H1 (cell line): ENCODE data around the gene HFM1. TPM values are rescaled to one million over a fixed set of nuclear protein-coding genes. Genes with fewer than 3 reads are reported as not detected.

Experiments
- ATF3 ChIP-seq: IDR thresholded peaks from 2 replicates; pipeline ENCODE4 v1.6.1; 2011; ENCODE audit warnings: low read depth, mild to moderate bottlenecking, low read length; ENCODE audit not compliant: insufficient read depth
- CHD2 ChIP-seq: IDR thresholded peaks from 2 replicates; pipeline ENCODE4 v1.6.1; 2012; ENCODE audit warnings: low read length, improper control_type of control experiment
- CHD7 ChIP-seq: fragments of 300-600 bp; sonication (generic); IDR thresholded peaks from 2 replicates; pipeline ENCODE4 v1.7.1; 2012; ENCODE audit warnings: low read length, moderate library complexity, mild to moderate bottlenecking, inconsistent platforms; ENCODE audit not compliant: insufficient replicate concordance
- CTBP2 ChIP-seq: IDR thresholded peaks from 2 replicates; pipeline ENCODE4 v1.7.0; 2011; ENCODE audit warnings: borderline replicate concordance, mild to moderate bottlenecking, moderate library complexity, mixed read lengths, low read length; ENCODE audit not compliant: insufficient read depth, insufficient read length
- EGR1 ChIP-seq: IDR thresholded peaks from 2 replicates; pipeline ENCODE4 v1.6.1; 2011; ENCODE audit warnings: low read depth, low read length, borderline replicate concordance
- GTF2F1 ChIP-seq: IDR thresholded peaks from 2 replicates; pipeline ENCODE4 v1.6.1; 2012; ENCODE audit warnings: low read depth, low read length, improper control_type of control experiment, borderline replicate concordance
- POU5F1 ChIP-seq: IDR thresholded peaks from 2 replicates; pipeline ENCODE4 v1.6.1; 2011; ENCODE audit warnings: low read depth, mild to moderate bottlenecking, low read length, moderate library complexity
- TEAD4 ChIP-seq: IDR thresholded peaks from 2 replicates; pipeline ENCODE4 v1.6.1; 2012; ENCODE audit warnings: low read depth, low read length, inconsistent platforms, mixed read lengths
- USF2 ChIP-seq: IDR thresholded peaks from 2 replicates; pipeline ENCODE4 v1.6.1; 2011; ENCODE audit warnings: low read length, improper control_type of control experiment
- YY1 ChIP-seq: IDR thresholded peaks from 2 replicates; pipeline ENCODE4 v1.6.1; 2011; ENCODE audit warnings: low read depth, mild to moderate bottlenecking, low read length
- ZNF274 ChIP-seq: IDR thresholded peaks from 2 replicates; pipeline ENCODE4 v1.7.0; 2012; ENCODE audit warnings: low read length, borderline replicate concordance; ENCODE audit errors: extremely low read depth
- polyA plus RNA-seq, 7 experiments: library from polyadenylated mRNA; depleted of rRNA in 3 of 7; stranded (reverse) in 5 of 7; unstranded in 2 of 7; fragments of >200 nt in 5 of 7; fragments of 200-250 nt in 2 of 7; gene quantifications; 1 replicate in 5 of 7; 2 replicates in 1 of 7; 4 replicates in 1 of 7; pipeline versions ENCODE4 v1.2.1 to v1.2.3, GENCODE V29; 2011 to 2013; ENCODE audit warnings: missing spikeins in 2 of 7, mixed read lengths in 2 of 7
- total RNA-seq: library from RNA; stranded (reverse); fragmentation: NEBNext Ultra II Directional; extraction: Animal tissue kit (Norgen Biotek cat#: 25700); gene quantifications from 2 replicates; pipeline ENCODE4 v1.2.1, GENCODE V29; 2021

The HFM1 gene
- total and polyA plus RNA-seq, 2 of the 8 experiments (the other 6 are each of a cell fraction or from before 2014, with no cell fraction given): 0.23 to 1.2 TPM

GRCh38 chr1:91224878-91225277 lies 179.8 kb downstream of the HFM1 start (continued):
- TF ChIP-seq CHD7: no peak
- no peak for TF ChIP-seq ATF3
- TF ChIP-seq CHD2: no peak
- no peak for TF ChIP-seq YY1
- no peak for TF ChIP-seq ZNF274
- TF ChIP-seq TEAD4: no peak
- no peak for TF ChIP-seq CTBP2
- TF ChIP-seq EGR1: no peak
- TF ChIP-seq POU5F1: no peak
- no peak for TF ChIP-seq GTF2F1
- TF ChIP-seq USF2: no peak
